Liver (tissue), 9 donors: ENCODE measurements around the gene PHF20. TPM values are rescaled to one million over a fixed set of nuclear protein-coding genes. Genes with fewer than 3 reads are reported as not detected.

Experiments used
- DNase-seq: peaks from one replicate; pipeline ENCODE4 v3.0.0-alpha.2; 2017; ENCODE audit warnings: low spot score
- H3K27ac ChIP-seq, 2 donors: one replicate each; pipeline ENCODE4 v1.7.0; 2013; ENCODE audit warnings: inconsistent platforms in 2 of 2, low read length in 2 of 2, control low read depth in 1 of 2, low read depth in 1 of 2, mild to moderate bottlenecking in 1 of 2
- H3K27me3 ChIP-seq, 4 donors: one replicate each; pipeline versions ENCODE4 v1.6.1 to v1.7.0; 2013; ENCODE audit warnings: low read length in 3 of 4, inconsistent platforms in 1 of 4, mild to moderate bottlenecking in 1 of 4, moderate library complexity in 1 of 4; ENCODE audit not compliant: control insufficient read depth in 4 of 4, insufficient read depth in 4 of 4
- H3K36me3 ChIP-seq, 4 donors: one replicate each; pipeline versions ENCODE4 v1.6.1 to v1.7.0; 2013; ENCODE audit warnings: low read length in 3 of 4, mild to moderate bottlenecking in 3 of 4, low read depth in 1 of 4, moderate library complexity in 1 of 4; ENCODE audit not compliant: control insufficient read depth in 4 of 4, insufficient read depth in 3 of 4
- H3K4me1 ChIP-seq, 4 donors: one replicate each; pipeline versions ENCODE4 v1.6.1 to v1.7.0; 2013; ENCODE audit warnings: low read length in 3 of 4, mild to moderate bottlenecking in 3 of 4, moderate library complexity in 1 of 4; ENCODE audit not compliant: control insufficient read depth in 4 of 4, insufficient read depth in 4 of 4
- H3K4me3 ChIP-seq, 3 donors: one replicate each; pipeline versions ENCODE4 v1.6.1 to v1.7.0; 2013; ENCODE audit warnings: low read length in 3 of 3, control low read depth in 1 of 3, low read depth in 1 of 3, mild to moderate bottlenecking in 1 of 3
- H3K9ac ChIP-seq, 2 donors: one replicate each; pipeline ENCODE4 v1.7.0; 2013; ENCODE audit warnings: low read length in 2 of 2, mild to moderate bottlenecking in 2 of 2, moderate library complexity in 2 of 2, control low read depth in 1 of 2, low read depth in 1 of 2
- H3K9me3 ChIP-seq, 4 donors: one replicate each; pipeline versions ENCODE4 v1.6.1 to v1.7.0; 2013; ENCODE audit warnings: low read length in 3 of 4; ENCODE audit not compliant: control insufficient read depth in 4 of 4
- CTCF ChIP-seq: fragments of 150-350 bp; IDR thresholded peaks from 2 replicates; pipeline ENCODE4 v1.5.1; 2017; ENCODE audit warnings: improper control_type of control experiment, low read depth, low read length; ENCODE audit not compliant: missing input control
- EGR1 ChIP-seq, 2 donors: IDR thresholded peaks; 2 replicates each; pipeline ENCODE4 v1.6.1; 2016 to 2018; ENCODE audit warnings: antibody characterized with exemption in 2 of 2, low read depth in 2 of 2
- FOXA1 ChIP-seq: IDR thresholded peaks from 2 replicates; pipeline ENCODE4 v1.6.1; 2016; ENCODE audit warnings: antibody characterized with exemption
- FOXA2 ChIP-seq: IDR thresholded peaks from 2 replicates; pipeline ENCODE4 v1.6.1; 2016; ENCODE audit warnings: antibody characterized with exemption
- GABPA ChIP-seq, 2 donors: IDR thresholded peaks in 1 of 2; conservative IDR thresholded peaks in 1 of 2; 2 replicates each; pipeline ENCODE4 v1.6.1; 2016; ENCODE audit warnings: antibody characterized with exemption in 2 of 2, mild to moderate bottlenecking in 1 of 2, moderate library complexity in 1 of 2
- HNF4A ChIP-seq, 2 donors: conservative IDR thresholded peaks; 2 replicates each; pipeline ENCODE4 v1.6.1; 2016; ENCODE audit warnings: antibody characterized with exemption in 2 of 2, mild to moderate bottlenecking in 2 of 2
- HNF4G ChIP-seq: IDR thresholded peaks from 2 replicates; pipeline ENCODE4 v1.6.1; 2016; ENCODE audit warnings: antibody characterized with exemption
- JUND ChIP-seq, 2 donors: IDR thresholded peaks; 2 replicates each; pipeline ENCODE4 v1.6.1; 2016; ENCODE audit warnings: antibody characterized with exemption in 2 of 2
- NR2F2 ChIP-seq: IDR thresholded peaks from 2 replicates; pipeline ENCODE4 v1.6.1; 2016; ENCODE audit warnings: antibody characterized with exemption
- RAD21 ChIP-seq, 2 donors: IDR thresholded peaks; 2 replicates each; pipeline ENCODE4 v1.6.1; 2016; ENCODE audit warnings: antibody characterized with exemption in 2 of 2, mild to moderate bottlenecking in 2 of 2
- SP1 ChIP-seq: IDR thresholded peaks from 2 replicates; pipeline ENCODE4 v1.6.1; 2018; ENCODE audit warnings: antibody characterized with exemption, mild to moderate bottlenecking
- TAF1 ChIP-seq: conservative IDR thresholded peaks from 2 replicates; pipeline ENCODE4 v1.6.1; 2016; ENCODE audit warnings: antibody characterized with exemption, mild to moderate bottlenecking
- WGBS: extraction: QIAGEN DNeasy Blood & Tissue Kit; methylation state at CpG from one replicate; pipeline ENCODE4 v1.1.7; 2013; 5-methylcytosine and 5-hydroxymethylcytosine counted together
- polyA plus RNA-seq, 2 donors: library from polyadenylated mRNA; stranded (reverse) in 1 of 2; unstranded in 1 of 2; fragments of 200-250 nt in 1 of 2; fragments of >200 nt in 1 of 2; fragmentation: Nextera tagmentation in 1 of 2; extraction: Ambion mirVana in 1 of 2; gene quantifications; one replicate each; pipeline versions ENCODE4 v1.2.1 to v1.2.3, GENCODE V29; 2013 to 2015
- total RNA-seq, 2 donors: library from RNA; depleted of rRNA; stranded (reverse); fragments of >200 nt; gene quantifications; one replicate each; pipeline ENCODE4 v1.2.3, GENCODE V29; 2014
- TF ChIP-seq, protein P1 (sequence below): IDR thresholded peaks from 2 replicates; pipeline ENCODE4 v1.6.1; 2016; ENCODE audit warnings: antibody characterized with exemption
- TF ChIP-seq, protein P2 (sequence below): IDR thresholded peaks from 2 replicates; pipeline ENCODE4 v1.6.1; 2016; ENCODE audit warnings: antibody characterized with exemption, mild to moderate bottlenecking
- TF ChIP-seq, protein P3 (sequence below): IDR thresholded peaks from 2 replicates; pipeline ENCODE4 v1.6.1; 2016; ENCODE audit warnings: antibody characterized with exemption
- TF ChIP-seq, protein P4 (sequence below): IDR thresholded peaks from 2 replicates; pipeline ENCODE4 v1.6.1; 2016; ENCODE audit warnings: antibody characterized with exemption
- donor health status: healthy.
- donor health status: healthy.
- donor health status: healthy.
- donor health status: healthy.
- donor health status: healthy.

PHF20 gene
- total and polyA plus RNA-seq, 4 donors: 5.1 to 11.7 (median 10.3) TPM

GRCh38 chr20:35823937-35824336 lies 52.1 kb downstream of the PHF20 start:
- TF ChIP-seq RAD21 (IDR thresholded peaks at IDR 0.05): no peak
- no peak for TF ChIP-seq JUND (IDR thresholded peaks at IDR 0.05)
- TF ChIP-seq HNF4A (conservative IDR thresholded peaks at IDR 0.05): no peak
- TF ChIP-seq, protein P1, sequence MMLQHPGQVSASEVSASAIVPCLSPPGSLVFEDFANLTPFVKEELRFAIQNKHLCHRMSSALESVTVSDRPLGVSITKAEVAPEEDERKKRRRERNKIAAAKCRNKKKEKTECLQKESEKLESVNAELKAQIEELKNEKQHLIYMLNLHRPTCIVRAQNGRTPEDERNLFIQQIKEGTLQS: no peak
- no peak for TF ChIP-seq CTCF
- TF ChIP-seq, protein P2, sequence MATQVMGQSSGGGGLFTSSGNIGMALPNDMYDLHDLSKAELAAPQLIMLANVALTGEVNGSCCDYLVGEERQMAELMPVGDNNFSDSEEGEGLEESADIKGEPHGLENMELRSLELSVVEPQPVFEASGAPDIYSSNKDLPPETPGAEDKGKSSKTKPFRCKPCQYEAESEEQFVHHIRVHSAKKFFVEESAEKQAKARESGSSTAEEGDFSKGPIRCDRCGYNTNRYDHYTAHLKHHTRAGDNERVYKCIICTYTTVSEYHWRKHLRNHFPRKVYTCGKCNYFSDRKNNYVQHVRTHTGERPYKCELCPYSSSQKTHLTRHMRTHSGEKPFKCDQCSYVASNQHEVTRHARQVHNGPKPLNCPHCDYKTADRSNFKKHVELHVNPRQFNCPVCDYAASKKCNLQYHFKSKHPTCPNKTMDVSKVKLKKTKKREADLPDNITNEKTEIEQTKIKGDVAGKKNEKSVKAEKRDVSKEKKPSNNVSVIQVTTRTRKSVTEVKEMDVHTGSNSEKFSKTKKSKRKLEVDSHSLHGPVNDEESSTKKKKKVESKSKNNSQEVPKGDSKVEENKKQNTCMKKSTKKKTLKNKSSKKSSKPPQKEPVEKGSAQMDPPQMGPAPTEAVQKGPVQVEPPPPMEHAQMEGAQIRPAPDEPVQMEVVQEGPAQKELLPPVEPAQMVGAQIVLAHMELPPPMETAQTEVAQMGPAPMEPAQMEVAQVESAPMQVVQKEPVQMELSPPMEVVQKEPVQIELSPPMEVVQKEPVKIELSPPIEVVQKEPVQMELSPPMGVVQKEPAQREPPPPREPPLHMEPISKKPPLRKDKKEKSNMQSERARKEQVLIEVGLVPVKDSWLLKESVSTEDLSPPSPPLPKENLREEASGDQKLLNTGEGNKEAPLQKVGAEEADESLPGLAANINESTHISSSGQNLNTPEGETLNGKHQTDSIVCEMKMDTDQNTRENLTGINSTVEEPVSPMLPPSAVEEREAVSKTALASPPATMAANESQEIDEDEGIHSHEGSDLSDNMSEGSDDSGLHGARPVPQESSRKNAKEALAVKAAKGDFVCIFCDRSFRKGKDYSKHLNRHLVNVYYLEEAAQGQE: no peak
- no peak for TF ChIP-seq FOXA1
- no peak overlapping the region for H3K9ac ChIP-seq
- no peaks in the 10 kb centered on the region for H3K9me3 ChIP-seq
- DNase-seq: no peak
- H3K27ac ChIP-seq: no peak overlapping the region
- no peaks in the 10 kb centered on the region for H3K4me1 ChIP-seq
- 94% methylated on average over 2 of the region's 2 CpGs for WGBS
- no peaks in the 10 kb centered on the region for H3K27me3 ChIP-seq
- H3K4me3 ChIP-seq: no peak overlapping the region
- H3K36me3 ChIP-seq: peaks cover 0 to 2% (median 0%) of the 10 kb centered on the region in 4 donors

- TF ChIP-seq NR2F2 (no peak), GABPA (IDR thresholded peaks at IDR 0.05 in 1 of 2, conservative IDR thresholded peaks at IDR 0.05 in 1 of 2) (no peak), TAF1 (no peak), HNF4G (no peak)
- TF ChIP-seq, protein P1: no peak
- Histone ChIP-seq H3K4me3 (no peak overlapping the region), H3K4me1 (no peaks in the 10 kb centered on the region), H3K9me3 (no peaks in the 10 kb centered on the region), H3K36me3 (peaks cover 0 to 2% (median 0%) of the 10 kb centered on the region in 4 donors), H3K27ac (no peak overlapping the region), H3K9ac (no peak overlapping the region), H3K27me3 (no peaks in the 10 kb centered on the region)
- whole genome bisulfite sequencing: 89% methylated on average over 1 of the region's 1 CpG
- no peak for DNase-seq
These were observed 54.7 kb downstream of the PHF20 start for GRCh38 chr20:35826397-35826998.

DNA sequence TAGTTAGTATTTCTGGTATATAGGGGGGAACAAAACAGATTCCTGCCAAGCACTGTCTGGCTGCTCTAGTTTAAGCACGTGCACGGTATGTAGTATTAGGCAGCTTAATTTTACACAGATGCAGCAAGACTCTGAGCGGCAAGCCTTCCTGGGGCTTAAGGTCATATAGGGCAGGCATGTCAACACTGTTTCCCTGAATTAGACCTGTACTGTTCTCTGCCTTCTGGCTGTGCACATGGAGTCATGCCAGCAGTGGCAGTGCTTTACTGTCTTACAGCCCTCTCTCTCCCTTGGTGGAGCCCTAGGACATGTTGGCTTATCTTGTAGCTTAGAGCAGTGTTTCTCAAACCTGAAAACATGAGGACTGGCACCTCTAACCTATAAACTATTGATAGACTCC lies 56.6 kb downstream of the PHF20 start:
- peak; percentile 36 for DNase-seq
- Histone ChIP-seq H3K27me3 (no peaks in the 10 kb centered on the region), H3K4me3 (no peak overlapping the region), H3K36me3 (no peaks in the 10 kb centered on the region), H3K9me3 (no peaks in the 10 kb centered on the region), H3K4me1 (no peaks in the 10 kb centered on the region), H3K9ac (no peak overlapping the region), H3K27ac (no peak overlapping the region)
- 65% methylated on average over 3 of the region's 3 CpGs for WGBS
- TF ChIP-seq HNF4G: no peak
- no peak for TF ChIP-seq TAF1
- no peak for TF ChIP-seq SP1
- TF ChIP-seq FOXA1: no peak
- no peak for TF ChIP-seq EGR1 (IDR thresholded peaks at IDR 0.05; ENCODE audit: low read depth in 2 of 2)
- TF ChIP-seq, protein P3, sequence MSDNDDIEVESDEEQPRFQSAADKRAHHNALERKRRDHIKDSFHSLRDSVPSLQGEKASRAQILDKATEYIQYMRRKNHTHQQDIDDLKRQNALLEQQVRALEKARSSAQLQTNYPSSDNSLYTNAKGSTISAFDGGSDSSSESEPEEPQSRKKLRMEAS: no peak
- TF ChIP-seq, protein P4, sequence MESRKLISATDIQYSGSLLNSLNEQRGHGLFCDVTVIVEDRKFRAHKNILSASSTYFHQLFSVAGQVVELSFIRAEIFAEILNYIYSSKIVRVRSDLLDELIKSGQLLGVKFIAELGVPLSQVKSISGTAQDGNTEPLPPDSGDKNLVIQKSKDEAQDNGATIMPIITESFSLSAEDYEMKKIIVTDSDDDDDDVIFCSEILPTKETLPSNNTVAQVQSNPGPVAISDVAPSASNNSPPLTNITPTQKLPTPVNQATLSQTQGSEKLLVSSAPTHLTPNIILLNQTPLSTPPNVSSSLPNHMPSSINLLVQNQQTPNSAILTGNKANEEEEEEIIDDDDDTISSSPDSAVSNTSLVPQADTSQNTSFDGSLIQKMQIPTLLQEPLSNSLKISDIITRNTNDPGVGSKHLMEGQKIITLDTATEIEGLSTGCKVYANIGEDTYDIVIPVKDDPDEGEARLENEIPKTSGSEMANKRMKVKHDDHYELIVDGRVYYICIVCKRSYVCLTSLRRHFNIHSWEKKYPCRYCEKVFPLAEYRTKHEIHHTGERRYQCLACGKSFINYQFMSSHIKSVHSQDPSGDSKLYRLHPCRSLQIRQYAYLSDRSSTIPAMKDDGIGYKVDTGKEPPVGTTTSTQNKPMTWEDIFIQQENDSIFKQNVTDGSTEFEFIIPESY: no peak
- TF ChIP-seq, protein P2: no peak
- no peak for TF ChIP-seq FOXA2
